IPS-15b (cell line): ENCODE measurements around the gene PTPN6.
A peak's percentile ranks its signal among the peaks of the same experiment; 100 is the strongest.

Source experiments
- H3K27me3 ChIP-seq: one replicate; pipeline ENCODE4 v1.6.1; 2013; ENCODE audit warnings: low read length; ENCODE audit not compliant: control insufficient read depth, insufficient read depth
- H3K36me3 ChIP-seq: one replicate; pipeline ENCODE4 v1.6.1; 2013; ENCODE audit warnings: low read length; ENCODE audit not compliant: control insufficient read depth, insufficient read depth
- H3K4me1 ChIP-seq: one replicate; pipeline ENCODE4 v1.6.1; 2013; ENCODE audit warnings: mild to moderate bottlenecking, low read length; ENCODE audit not compliant: control insufficient read depth, insufficient read depth
- H3K4me3 ChIP-seq: one replicate; pipeline ENCODE4 v1.5.1; 2013; ENCODE audit warnings: low read depth, low read length
- H3K9ac ChIP-seq: one replicate; pipeline ENCODE4 v1.6.1; 2013; ENCODE audit warnings: low read depth, mild to moderate bottlenecking, low read length
- H3K9me3 ChIP-seq: one replicate; pipeline ENCODE4 v1.6.1; 2013; ENCODE audit warnings: mild to moderate bottlenecking, low read length; ENCODE audit not compliant: control insufficient read depth, insufficient read depth

PTPN6 gene

DNA sequence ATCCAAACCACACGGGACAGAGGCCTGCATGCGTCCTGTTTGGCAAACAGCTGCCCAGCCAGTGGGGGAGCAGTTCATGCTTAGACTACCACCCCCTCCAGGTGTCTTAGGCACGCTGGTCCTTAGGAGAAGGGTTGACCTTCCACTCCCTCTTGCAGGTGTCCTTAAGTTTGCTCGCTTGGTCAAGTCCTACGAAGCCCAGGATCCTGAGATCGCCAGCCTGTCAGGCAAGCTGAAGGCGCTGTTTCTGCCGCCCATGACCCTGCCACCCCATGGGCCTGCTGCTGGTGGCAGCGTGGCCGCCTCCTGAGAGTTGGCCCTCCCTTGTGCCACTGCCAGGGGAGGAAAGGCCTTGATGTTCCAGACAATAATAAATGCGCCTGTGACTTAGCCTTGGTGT lies 5.5 kb upstream of the PTPN6 start:
- Histone ChIP-seq H3K4me1 (peaks cover 15% of the 10 kb centered on the region), H3K4me3 (peak overlapping the region; percentile 93), H3K27me3 (no peaks in the 10 kb centered on the region), H3K9ac (peak overlapping the region; percentile 26), H3K36me3 (peaks cover 6% of the 10 kb centered on the region), H3K9me3 (no peaks in the 10 kb centered on the region)

DNA sequence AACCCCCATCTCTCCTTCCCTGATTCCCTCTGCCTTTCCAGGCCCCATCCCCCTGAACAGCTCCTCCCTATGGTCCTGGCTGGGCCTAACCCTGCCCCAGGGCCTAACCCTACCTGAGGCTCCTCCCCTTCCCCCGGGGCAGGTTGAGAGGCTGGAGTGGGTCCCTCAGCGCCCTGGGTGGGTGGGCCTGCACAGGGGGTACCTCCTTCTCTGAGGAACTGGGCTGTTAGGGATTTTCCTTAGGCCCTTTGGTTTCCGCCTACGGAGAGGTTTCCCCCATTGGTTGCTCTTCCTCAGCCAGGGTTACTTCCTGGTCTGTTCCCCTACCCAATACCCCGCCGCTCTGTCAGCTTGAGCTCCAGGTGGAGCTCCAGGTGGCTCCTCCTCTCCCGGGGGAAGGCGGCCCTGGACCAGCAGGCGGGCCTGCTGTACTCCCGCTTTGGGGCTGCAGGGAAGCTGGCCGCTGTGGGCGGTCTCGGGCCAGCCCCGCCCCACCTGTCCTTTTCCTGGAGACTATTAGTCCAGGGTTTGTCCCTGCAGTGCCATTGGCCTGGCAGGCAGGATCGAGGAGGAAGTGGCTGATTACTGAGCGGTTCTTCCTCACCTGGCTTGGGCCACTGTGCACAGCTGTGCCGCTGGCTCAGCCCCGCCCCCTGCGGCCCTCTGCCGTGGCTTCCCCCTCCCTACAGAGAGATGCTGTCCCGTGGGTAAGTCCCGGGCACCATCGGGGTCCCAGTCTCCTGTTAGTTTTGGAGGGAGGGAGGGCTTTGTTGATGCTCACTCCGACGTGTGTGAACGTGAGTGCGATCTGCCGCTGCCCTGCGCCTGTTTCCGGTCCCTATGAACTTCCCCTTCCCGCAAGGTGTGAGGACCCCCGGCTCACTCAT lies 4.9 kb upstream of the PTPN6 start:
- Histone ChIP-seq H3K27me3 (no peaks in the 10 kb centered on the region), H3K36me3 (peaks cover 5% of the 10 kb centered on the region), H3K4me1 (peaks cover 15% of the 10 kb centered on the region), H3K9me3 (no peaks in the 10 kb centered on the region), H3K9ac (peak overlapping the region; percentile 49), H3K4me3 (peak overlapping the region; percentile 93)

DNA sequence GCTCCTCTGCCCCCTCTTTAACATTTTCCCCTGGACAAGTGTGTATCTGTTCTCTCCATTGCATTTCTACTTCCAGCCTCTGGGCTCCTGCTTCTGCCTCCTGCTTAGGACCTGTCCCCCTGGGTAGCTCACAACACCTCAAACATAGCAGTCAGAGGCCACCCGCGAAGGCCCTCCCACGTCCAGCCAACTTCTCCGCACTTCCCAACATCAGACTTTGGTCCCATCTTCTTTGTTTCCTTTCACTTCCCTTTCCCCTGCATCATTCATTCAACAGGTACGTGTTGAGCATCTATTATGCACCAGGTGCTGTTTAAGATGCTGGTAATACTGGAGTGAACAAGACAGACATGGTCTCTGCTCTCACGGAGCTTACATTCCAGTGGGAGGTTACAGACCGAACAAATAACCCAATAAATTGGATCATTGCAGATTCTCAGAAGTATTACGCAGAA lies 4.2 kb upstream of the PTPN6 start:
- Histone ChIP-seq H3K4me3 (peak overlapping the region; percentile 93), H3K4me1 (peaks cover 15% of the 10 kb centered on the region), H3K27me3 (no peaks in the 10 kb centered on the region), H3K9me3 (no peaks in the 10 kb centered on the region), H3K9ac (peak overlapping the region; percentile 49), H3K36me3 (peaks cover under 1% of the 10 kb centered on the region)

DNA sequence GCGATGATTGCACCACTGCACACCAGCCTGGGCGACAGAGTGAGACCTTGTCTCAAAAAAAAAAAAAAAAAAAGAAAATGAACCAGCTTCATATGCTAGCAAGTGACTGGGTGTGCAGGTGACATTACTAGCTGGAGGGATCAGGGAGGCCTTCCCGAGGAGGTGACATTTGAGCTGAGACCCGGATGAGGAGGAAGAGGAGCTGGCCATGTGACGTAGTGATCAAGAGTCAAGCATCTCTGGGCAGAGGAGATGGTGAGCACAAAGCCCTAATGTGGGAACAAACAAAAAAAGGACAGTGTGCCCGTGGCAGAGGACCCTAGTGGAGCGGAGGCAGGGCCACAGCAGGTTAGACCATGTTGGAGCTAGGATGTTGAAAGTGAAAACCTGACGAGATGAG lies 3.5 kb upstream of the PTPN6 start:
- Histone ChIP-seq H3K27me3 (no peaks in the 10 kb centered on the region), H3K9ac (no peak overlapping the region), H3K4me1 (peaks cover 15% of the 10 kb centered on the region), H3K36me3 (peaks cover 3% of the 10 kb centered on the region), H3K4me3 (no peak overlapping the region), H3K9me3 (no peaks in the 10 kb centered on the region)

DNA sequence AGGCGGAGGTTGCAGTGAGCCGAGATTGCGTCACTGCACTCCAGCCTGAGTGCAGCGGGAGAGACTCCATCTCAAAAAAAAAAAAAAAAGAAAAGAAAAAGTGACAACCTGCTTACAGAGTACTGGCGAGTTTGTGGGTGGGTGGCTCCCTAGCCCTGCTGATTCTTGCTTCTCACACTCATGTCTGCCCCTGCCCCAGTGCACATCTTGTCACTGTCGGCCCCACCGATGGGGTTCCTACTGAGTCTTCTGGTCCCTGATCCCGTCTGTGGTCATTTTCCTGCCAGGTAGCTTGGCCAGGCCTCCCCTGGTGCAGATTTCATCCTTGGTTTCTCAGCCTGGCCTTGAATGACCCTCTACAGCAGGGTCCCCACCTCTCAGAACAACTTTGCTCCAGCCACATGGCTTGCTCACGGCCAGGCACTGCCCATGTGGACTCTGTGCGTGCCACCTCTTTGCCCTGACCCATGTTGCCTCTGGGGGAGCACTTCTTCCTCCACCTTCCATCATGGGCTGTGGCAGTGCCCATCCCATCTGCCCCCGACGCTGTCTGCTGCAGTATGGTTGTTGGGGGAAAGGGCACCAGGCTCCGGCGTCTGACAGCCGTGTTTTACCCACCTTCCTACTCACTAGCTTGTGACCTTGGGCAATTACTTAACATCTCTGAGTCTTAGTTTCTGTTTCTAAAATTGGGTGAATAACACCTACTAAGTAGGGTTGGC lies 2.1 kb upstream of the PTPN6 start:
- Histone ChIP-seq H3K4me1 (peaks cover 11% of the 10 kb centered on the region), H3K4me3 (no peak overlapping the region), H3K36me3 (peaks cover 3% of the 10 kb centered on the region), H3K9ac (no peak overlapping the region), H3K9me3 (no peaks in the 10 kb centered on the region), H3K27me3 (no peaks in the 10 kb centered on the region)

DNA sequence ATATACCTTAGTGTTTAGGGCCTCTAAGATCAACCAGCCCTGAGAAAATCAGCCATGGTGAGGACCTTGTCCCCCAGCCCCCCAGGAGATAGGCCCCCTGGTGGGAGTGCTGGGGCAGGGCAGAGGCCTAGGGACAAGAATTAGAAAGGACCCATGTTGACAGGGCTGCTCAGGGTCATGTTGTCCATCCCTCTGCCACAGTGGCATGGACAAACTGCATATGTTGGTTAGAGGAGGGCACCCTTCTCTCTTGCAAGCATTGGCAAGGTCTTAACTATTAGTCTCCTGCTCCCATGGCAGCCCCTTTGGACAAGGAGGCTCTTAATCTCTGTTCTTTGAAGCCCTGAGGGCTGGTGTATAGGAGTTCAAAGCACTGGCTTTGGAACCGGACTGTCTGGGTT lies 755 bp upstream of the PTPN6 start:
- Histone ChIP-seq H3K9me3 (no peaks in the 10 kb centered on the region), H3K4me3 (no peak overlapping the region), H3K4me1 (peaks cover 4% of the 10 kb centered on the region), H3K9ac (no peak overlapping the region), H3K27me3 (no peaks in the 10 kb centered on the region), H3K36me3 (peaks cover 9% of the 10 kb centered on the region)

DNA sequence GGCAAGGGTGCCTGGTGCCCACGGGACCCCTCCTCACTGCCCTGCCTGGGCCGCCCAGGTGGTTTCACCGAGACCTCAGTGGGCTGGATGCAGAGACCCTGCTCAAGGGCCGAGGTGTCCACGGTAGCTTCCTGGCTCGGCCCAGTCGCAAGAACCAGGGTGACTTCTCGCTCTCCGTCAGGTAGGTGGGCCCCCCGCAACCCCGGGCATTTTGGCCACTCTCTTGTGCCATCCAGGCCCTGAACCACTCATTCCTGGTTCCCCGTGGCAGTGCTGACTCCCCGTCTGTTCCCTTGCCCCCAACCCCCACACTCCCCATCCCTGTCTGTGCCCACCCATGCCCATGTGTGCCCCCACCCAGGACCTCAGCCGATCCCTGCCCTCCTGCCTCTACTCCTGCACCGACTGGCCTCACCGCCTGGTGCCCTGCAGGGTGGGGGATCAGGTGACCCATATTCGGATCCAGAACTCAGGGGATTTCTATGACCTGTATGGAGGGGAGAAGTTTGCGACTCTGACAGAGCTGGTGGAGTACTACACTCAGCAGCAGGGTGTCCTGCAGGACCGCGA lies 480 bp downstream of the PTPN6 start:
- Histone ChIP-seq H3K36me3 (peaks cover 16% of the 10 kb centered on the region), H3K9ac (no peak overlapping the region), H3K27me3 (no peaks in the 10 kb centered on the region), H3K4me3 (no peak overlapping the region), H3K4me1 (no peaks in the 10 kb centered on the region), H3K9me3 (no peaks in the 10 kb centered on the region)

DNA sequence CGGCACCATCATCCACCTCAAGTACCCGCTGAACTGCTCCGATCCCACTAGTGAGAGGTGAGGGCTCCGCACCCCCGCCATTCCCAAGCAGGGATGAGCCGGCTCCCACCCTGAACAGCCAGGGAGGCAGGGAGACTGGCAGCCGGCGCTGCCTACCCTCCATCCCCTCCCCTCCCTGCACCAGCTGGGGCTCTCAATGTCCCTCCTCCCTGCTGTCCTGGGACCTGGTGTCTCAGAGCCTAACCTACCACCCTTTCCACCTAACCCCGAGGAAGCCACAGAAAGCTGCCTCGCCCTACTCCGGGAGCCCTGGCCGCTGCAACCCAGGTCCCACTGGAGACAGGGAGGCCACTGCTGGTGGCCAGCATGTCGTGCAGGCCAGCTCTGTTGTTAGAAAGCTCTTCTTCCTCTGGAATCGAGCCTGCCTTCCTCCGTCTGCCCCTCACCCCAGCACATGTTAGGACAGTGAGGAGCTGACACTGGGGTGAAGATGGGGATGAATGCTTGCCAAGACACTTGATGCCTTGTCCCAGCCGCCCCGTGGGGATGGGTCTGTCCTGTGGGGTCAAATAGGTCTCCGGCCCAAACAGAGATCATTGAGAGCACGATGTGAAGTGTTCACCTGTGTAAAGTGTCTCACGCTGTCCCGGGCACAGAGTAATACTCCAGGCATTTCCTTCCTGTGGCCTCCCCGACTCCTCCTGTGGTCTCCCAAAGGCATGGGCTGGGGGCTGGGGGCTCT lies 1.1 kb downstream of the PTPN6 start:
- Histone ChIP-seq H3K9ac (no peak overlapping the region), H3K36me3 (peaks cover 16% of the 10 kb centered on the region), H3K27me3 (no peaks in the 10 kb centered on the region), H3K9me3 (no peaks in the 10 kb centered on the region), H3K4me1 (no peaks in the 10 kb centered on the region), H3K4me3 (no peak overlapping the region)

DNA sequence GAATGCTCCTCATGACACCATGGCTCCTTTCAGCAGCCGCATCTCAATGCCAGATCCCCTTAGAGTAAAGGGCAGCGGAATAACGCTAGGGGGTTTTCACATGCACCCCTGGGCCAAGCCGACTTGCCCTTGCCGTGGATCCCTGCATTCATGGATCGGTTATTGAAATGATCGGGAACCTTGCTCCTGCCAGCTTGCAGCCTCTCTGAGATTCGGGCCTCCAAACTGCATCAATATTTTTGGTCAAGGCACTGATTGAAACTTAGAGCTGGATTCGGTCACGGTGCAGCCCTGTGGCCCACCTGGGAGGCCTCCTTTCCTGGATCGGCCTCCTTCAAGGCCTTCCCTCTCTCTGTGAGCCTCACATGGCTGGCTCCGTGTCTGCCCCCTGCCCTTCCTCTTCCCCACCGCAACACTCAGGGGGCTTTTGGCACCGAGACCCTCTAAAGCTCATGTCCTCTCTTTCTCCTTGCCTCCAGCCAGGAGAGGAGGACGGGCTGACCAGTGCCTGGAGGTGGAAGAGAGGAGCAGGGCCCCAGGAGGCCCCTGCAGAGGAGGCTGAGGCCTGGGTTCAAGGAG lies 1.8 kb downstream of the PTPN6 start:
- no peak overlapping the region for H3K4me3 ChIP-seq
- H3K36me3 ChIP-seq, result peaks cover 18% of the 10 kb centered on the region
- H3K4me1 ChIP-seq, result no peaks in the 10 kb centered on the region
- H3K9ac ChIP-seq, result peak overlapping the region; percentile 54
- H3K27me3 ChIP-seq, result no peaks in the 10 kb centered on the region
- no peaks in the 10 kb centered on the region for H3K9me3 ChIP-seq

DNA sequence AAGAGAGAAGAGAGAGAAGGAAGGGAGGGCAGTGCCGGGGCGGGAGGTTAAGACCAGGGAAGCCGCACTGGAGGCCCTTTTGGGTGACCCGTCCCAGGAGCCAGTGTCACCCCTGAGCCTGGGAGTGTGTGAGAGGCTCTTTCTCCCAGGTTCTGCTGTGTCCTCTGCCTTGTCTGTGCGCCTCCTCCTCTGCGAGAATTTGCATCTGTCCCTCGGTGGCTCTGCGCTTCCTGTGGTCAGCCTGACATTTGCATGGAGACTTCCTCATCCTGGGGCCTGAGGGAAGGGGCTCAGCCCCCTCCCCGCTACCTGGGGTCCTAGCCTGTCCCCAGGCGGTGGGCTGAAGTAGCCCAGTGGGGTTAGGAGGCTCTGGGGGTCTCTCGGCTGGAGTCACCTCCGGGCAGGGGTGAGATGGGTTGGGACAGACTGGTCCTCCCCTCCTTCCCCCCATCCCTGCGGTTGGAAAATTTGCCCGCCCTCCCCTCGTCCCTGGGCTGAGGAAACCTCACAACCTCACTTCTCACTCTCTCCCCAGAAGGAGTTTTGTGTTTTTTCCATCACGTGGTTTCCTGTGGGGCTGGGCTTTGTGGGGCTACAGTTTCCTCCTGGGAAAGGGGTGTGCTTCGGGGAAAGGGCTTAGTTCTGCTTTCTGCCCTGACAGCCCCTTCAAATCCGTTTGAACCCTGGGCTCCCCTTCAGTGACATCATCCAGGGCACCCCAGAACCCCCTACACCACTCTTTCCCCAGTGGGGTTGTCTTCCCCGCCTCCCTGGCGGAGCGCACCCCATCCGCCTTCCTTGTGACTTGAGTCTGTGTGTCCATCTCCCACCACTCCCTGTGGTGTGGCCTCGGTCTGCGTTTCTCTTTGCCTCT lies 2.5 kb downstream of the PTPN6 start:
- Histone ChIP-seq H3K4me3 (no peak overlapping the region), H3K4me1 (no peaks in the 10 kb centered on the region), H3K27me3 (no peaks in the 10 kb centered on the region), H3K9ac (peak overlapping the region; percentile 54), H3K36me3 (peaks cover 18% of the 10 kb centered on the region), H3K9me3 (no peaks in the 10 kb centered on the region)
